Neural cell (in vitro differentiated cells): ENCODE data around the gene RAB34. TPM values are rescaled to one million over a fixed set of nuclear protein-coding genes. Genes with fewer than 3 reads are reported as not detected.
A peak's percentile ranks its signal among the peaks of the same experiment; 100 is the strongest.
"Not testable (repeated sequence)": the region's sequence is repeated elsewhere in the genome, so short reads cannot be mapped to it uniquely, and the experiment has no call there.

Experiments
- H2AFZ ChIP-seq: fragments of 200-600, 300-800 bp; sonication (generic), shearing (Covaris generic); 2 replicates; pipeline ENCODE4 v1.6.0; 2014; ENCODE audit warnings: low read depth, mild to moderate bottlenecking, antibody characterized with exemption, low read length, moderate library complexity
- H3F3A ChIP-seq: fragments of 200-600 bp; shearing (Covaris generic); 2 replicates; pipeline ENCODE4 v1.6.1; 2016; ENCODE audit warnings: mild to moderate bottlenecking, moderate library complexity, mixed read lengths, antibody characterized with exemption, low read length; ENCODE audit not compliant: insufficient read depth, poor library complexity, severe bottlenecking
- H3K27ac ChIP-seq: fragments of 200-600, 300-800 bp; sonication (generic), shearing (Covaris generic); 2 replicates; pipeline ENCODE4 v1.5.1; 2014; ENCODE audit warnings: mild to moderate bottlenecking, low read length, moderate library complexity
- H3K27me3 ChIP-seq: fragments of 300-800, 200-600 bp; sonication (generic), shearing (Covaris generic); 2 replicates; pipeline ENCODE4 v1.6.0; 2014; ENCODE audit warnings: mild to moderate bottlenecking, low read depth, low read length, moderate library complexity; ENCODE audit not compliant: insufficient read depth
- H3K36me3 ChIP-seq: fragments of 300-800, 200-600 bp; sonication (generic), shearing (Covaris generic); 2 replicates; pipeline ENCODE4 v1.5.1; 2014; ENCODE audit warnings: mild to moderate bottlenecking, antibody characterized with exemption, low read length, moderate library complexity; ENCODE audit not compliant: insufficient read depth
- H3K4me2 ChIP-seq: fragments of 300-800, 200-600 bp; sonication (generic), shearing (Covaris generic); 2 replicates; pipeline ENCODE4 v1.6.0; 2014; ENCODE audit warnings: mild to moderate bottlenecking, low read length
- H3K4me3 ChIP-seq: fragments of 300-800, 200-600 bp; sonication (generic), shearing (Covaris generic); 2 replicates; pipeline ENCODE4 v1.5.1; 2014; ENCODE audit warnings: mild to moderate bottlenecking, low read length, moderate library complexity
- H3K79me2 ChIP-seq: fragments of 200-600 bp; shearing (Covaris generic); replicated peaks from 2 replicates; pipeline ENCODE4 v1.6.0; 2014; ENCODE audit warnings: mild to moderate bottlenecking, low read length, moderate library complexity; ENCODE audit not compliant: insufficient read depth
- H3K9ac ChIP-seq: fragments of 300-800, 200-600 bp; sonication (generic), shearing (Covaris generic); 2 replicates; pipeline ENCODE4 v1.6.1; 2016; ENCODE audit warnings: mild to moderate bottlenecking, low read length, mixed read lengths
- H3K9me2 ChIP-seq: fragments of 200-600 bp; shearing (Covaris generic); 2 replicates; pipeline ENCODE4 v1.6.1; 2016; ENCODE audit warnings: mild to moderate bottlenecking, low read length, mixed read lengths; ENCODE audit not compliant: insufficient read depth
- H3K9me3 ChIP-seq: fragments of 200-600, 300-800 bp; sonication (generic), shearing (Covaris generic); 2 replicates; pipeline ENCODE4 v1.6.1; 2016; ENCODE audit warnings: mild to moderate bottlenecking, mixed run types, low read length, moderate library complexity, mixed read lengths
- H4K20me1 ChIP-seq: fragments of 200-600 bp; shearing (Covaris generic); 2 replicates; pipeline ENCODE4 v1.6.1; 2016; ENCODE audit warnings: mild to moderate bottlenecking, mixed run types; ENCODE audit not compliant: insufficient read depth
- EP300 ChIP-seq: fragments of 450-650 bp; conservative IDR thresholded peaks from 2 replicates; pipeline ENCODE4 v1.6.1; 2014; ENCODE audit warnings: antibody characterized with exemption, mild to moderate bottlenecking, moderate library complexity; ENCODE audit not compliant: poor library complexity, severe bottlenecking
- EZH2 ChIP-seq: fragments of 200-600, 300-800 bp; shearing (Covaris generic), sonication (generic); IDR thresholded peaks from 2 replicates; pipeline ENCODE4 v1.6.1; 2014; ENCODE audit warnings: antibody characterized with exemption, low read length, borderline replicate concordance, mild to moderate bottlenecking; ENCODE audit not compliant: insufficient read depth, poor library complexity, severe bottlenecking
- MXI1 ChIP-seq: fragments of 450-650 bp; conservative IDR thresholded peaks from 2 replicates; pipeline ENCODE4 v1.6.1; 2014; ENCODE audit warnings: antibody characterized with exemption, mild to moderate bottlenecking; ENCODE audit not compliant: poor library complexity, severe bottlenecking
- POLR2AphosphoS5 ChIP-seq: IDR thresholded peaks from 2 replicates; pipeline ENCODE4 v1.6.1; 2012
- RAD21 ChIP-seq: fragments of 450-650 bp; conservative IDR thresholded peaks from 2 replicates; pipeline ENCODE4 v1.6.1; 2014; ENCODE audit warnings: antibody characterized with exemption, mild to moderate bottlenecking, moderate library complexity
- SMC3 ChIP-seq: fragments of 450-650 bp; conservative IDR thresholded peaks from 2 replicates; pipeline ENCODE4 v1.6.1; 2014; ENCODE audit warnings: antibody characterized with exemption, mild to moderate bottlenecking, moderate library complexity; ENCODE audit not compliant: poor library complexity
- TAF1 ChIP-seq: IDR thresholded peaks from 2 replicates; pipeline ENCODE4 v1.6.1; 2012; ENCODE audit warnings: low read depth
- polyA plus RNA-seq: library from polyadenylated mRNA; depleted of rRNA; stranded (reverse); fragments of >200 nt; gene quantifications from 2 replicates; pipeline ENCODE4 v1.2.3, GENCODE V29; 2014
- TF ChIP-seq, protein P1 (sequence below): fragments of 450-650 bp; IDR thresholded peaks from 2 replicates; pipeline ENCODE4 v1.5.1; 2014; ENCODE audit warnings: antibody characterized with exemption, mild to moderate bottlenecking, moderate library complexity; ENCODE audit not compliant: poor library complexity, severe bottlenecking
- TF ChIP-seq, protein P2 (sequence below): IDR thresholded peaks from 2 replicates; pipeline ENCODE4 v1.6.1; 2012; ENCODE audit warnings: borderline replicate concordance

RAB34 gene
- polyA plus RNA-seq, 1 donor from 2014 or later: 9.3 TPM

DNA sequence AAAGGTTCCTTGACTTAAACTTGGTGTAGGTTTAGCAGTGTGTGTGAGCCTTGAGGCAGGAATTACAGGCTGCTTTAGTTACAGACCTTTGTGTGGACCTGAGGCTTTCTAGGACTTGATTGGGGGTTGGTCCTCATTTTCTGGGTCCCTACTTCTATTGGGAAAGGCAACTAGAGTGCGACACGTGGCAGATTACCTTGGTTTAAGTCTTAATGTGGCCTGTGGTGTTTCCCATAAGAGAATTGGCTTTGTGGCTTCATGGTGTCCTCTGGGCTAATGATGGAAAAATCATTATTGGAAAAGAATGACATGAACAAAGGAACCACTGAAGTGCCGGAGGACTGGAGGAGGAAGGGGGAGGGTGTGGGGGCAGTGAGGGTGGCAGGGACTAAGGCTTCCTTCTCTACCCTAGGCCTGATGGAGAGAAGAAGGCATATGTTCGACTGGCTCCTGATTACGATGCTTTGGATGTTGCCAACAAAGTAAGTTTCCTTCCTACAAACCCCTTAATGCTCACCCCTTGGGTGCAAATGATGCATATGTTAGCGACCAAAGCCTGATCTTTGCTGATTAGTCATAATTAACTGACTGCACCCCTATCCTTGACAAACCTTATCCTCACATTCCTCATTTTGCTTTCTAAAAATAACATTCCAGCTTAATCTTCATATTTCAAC is 5.6 kb upstream of the RAB34 start:
- no peaks in the 10 kb centered on the region for H3K9me3 ChIP-seq
- peaks cover 8% of the 10 kb centered on the region for H3K27me3 ChIP-seq
- no peaks in the 10 kb centered on the region for H3K36me3 ChIP-seq
- no peaks in the 10 kb centered on the region for H3K9me2 ChIP-seq
- TF ChIP-seq RAD21 (no peak), EP300 (no peak), POLR2AphosphoS5 (no peak), MXI1 (no peak), SMC3 (no peak), EZH2 (no peak), TAF1 (no peak)
- TF ChIP-seq, protein P1, sequence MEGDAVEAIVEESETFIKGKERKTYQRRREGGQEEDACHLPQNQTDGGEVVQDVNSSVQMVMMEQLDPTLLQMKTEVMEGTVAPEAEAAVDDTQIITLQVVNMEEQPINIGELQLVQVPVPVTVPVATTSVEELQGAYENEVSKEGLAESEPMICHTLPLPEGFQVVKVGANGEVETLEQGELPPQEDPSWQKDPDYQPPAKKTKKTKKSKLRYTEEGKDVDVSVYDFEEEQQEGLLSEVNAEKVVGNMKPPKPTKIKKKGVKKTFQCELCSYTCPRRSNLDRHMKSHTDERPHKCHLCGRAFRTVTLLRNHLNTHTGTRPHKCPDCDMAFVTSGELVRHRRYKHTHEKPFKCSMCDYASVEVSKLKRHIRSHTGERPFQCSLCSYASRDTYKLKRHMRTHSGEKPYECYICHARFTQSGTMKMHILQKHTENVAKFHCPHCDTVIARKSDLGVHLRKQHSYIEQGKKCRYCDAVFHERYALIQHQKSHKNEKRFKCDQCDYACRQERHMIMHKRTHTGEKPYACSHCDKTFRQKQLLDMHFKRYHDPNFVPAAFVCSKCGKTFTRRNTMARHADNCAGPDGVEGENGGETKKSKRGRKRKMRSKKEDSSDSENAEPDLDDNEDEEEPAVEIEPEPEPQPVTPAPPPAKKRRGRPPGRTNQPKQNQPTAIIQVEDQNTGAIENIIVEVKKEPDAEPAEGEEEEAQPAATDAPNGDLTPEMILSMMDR: no peak
- TF ChIP-seq, protein P2, sequence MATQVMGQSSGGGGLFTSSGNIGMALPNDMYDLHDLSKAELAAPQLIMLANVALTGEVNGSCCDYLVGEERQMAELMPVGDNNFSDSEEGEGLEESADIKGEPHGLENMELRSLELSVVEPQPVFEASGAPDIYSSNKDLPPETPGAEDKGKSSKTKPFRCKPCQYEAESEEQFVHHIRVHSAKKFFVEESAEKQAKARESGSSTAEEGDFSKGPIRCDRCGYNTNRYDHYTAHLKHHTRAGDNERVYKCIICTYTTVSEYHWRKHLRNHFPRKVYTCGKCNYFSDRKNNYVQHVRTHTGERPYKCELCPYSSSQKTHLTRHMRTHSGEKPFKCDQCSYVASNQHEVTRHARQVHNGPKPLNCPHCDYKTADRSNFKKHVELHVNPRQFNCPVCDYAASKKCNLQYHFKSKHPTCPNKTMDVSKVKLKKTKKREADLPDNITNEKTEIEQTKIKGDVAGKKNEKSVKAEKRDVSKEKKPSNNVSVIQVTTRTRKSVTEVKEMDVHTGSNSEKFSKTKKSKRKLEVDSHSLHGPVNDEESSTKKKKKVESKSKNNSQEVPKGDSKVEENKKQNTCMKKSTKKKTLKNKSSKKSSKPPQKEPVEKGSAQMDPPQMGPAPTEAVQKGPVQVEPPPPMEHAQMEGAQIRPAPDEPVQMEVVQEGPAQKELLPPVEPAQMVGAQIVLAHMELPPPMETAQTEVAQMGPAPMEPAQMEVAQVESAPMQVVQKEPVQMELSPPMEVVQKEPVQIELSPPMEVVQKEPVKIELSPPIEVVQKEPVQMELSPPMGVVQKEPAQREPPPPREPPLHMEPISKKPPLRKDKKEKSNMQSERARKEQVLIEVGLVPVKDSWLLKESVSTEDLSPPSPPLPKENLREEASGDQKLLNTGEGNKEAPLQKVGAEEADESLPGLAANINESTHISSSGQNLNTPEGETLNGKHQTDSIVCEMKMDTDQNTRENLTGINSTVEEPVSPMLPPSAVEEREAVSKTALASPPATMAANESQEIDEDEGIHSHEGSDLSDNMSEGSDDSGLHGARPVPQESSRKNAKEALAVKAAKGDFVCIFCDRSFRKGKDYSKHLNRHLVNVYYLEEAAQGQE: no peak
- H3K79me2 ChIP-seq: peaks cover 17% of the 10 kb centered on the region
- H3K4me3 ChIP-seq: no peak overlapping the region
- no peak overlapping the region for H2AFZ ChIP-seq
- H3K27ac ChIP-seq: no peak overlapping the region
- H4K20me1 ChIP-seq: no peaks in the 10 kb centered on the region
- no peaks in the 10 kb centered on the region for H3F3A ChIP-seq
- H3K9ac ChIP-seq: no peak overlapping the region
- no peak overlapping the region for H3K4me2 ChIP-seq

DNA sequence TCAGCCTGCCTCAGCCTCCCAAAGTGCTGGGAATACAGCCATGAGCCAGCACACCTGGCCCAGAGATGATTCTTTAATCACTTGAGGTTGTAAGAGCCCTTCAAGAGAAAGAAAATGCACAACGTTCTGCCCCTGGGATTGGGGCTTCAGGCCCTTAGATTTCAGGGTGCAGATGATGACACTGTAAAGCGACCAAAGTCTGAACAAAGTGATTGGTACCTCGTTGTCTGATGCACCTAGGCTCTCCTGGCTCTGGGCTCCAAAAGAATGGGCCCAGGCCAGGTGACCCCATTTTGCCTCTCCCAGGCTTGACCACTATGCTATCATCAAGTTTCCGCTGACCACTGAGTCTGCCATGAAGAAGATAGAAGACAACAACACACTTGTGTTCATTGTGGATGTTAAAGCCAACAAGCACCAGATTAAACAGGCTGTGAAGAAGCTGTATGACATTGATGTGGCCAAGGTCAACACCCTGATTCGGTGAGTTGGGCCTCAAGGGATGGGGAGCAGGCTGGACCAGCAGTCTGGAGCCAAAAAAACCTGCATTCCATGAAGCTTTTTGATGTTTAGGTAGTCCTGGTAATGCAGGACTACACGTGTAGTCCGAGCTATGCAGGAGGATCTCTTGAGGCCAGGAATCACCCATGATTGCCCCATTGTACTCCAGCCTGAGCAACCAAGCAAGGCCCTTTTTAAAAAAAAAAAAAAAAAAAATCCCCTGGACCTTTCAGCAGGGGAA is 4.9 kb upstream of the RAB34 start:
- H3K9me2 ChIP-seq: no peaks in the 10 kb centered on the region
- H3K36me3 ChIP-seq: no peaks in the 10 kb centered on the region
- no peaks in the 10 kb centered on the region for H4K20me1 ChIP-seq
- peaks cover 15% of the 10 kb centered on the region for H3K27me3 ChIP-seq
- peaks cover 17% of the 10 kb centered on the region for H3K79me2 ChIP-seq
- no peak overlapping the region for H3K27ac ChIP-seq
- H3K9me3 ChIP-seq: no peaks in the 10 kb centered on the region
- no peak overlapping the region for H3K9ac ChIP-seq
- no peaks in the 10 kb centered on the region for H3F3A ChIP-seq
- TF ChIP-seq EP300: no peak
- TF ChIP-seq, protein P2: no peak
- no peak for TF ChIP-seq SMC3
- TF ChIP-seq, protein P1: no peak
- no peak for TF ChIP-seq POLR2AphosphoS5
- no peak for TF ChIP-seq EZH2
- TF ChIP-seq MXI1: no peak
- no peak for TF ChIP-seq RAD21
- TF ChIP-seq TAF1: no peak
- no peak overlapping the region for H3K4me3 ChIP-seq
- no peak overlapping the region for H2AFZ ChIP-seq
- H3K4me2 ChIP-seq: no peak overlapping the region

DNA sequence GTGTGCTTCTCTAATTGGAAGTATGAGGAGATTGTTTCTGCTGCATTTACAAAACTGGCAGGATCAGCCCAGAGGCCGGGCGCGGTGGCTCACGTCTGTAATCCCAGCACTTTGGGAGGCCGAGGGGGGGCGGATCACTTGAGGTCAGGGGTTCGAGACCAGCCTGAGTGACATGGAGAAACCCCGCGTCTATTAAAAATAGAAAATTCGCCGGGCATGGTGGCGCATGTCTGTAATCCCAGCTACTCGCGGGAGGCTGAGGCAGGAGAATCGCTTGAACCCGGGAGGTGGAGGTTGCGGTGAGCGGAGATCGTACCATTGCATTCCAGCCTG is 3.3 kb upstream of the RAB34 start:
- not testable (repeated sequence) for H4K20me1 ChIP-seq, H3K27ac ChIP-seq, H3K36me3 ChIP-seq, H3F3A ChIP-seq, H2AFZ ChIP-seq, H3K9me2 ChIP-seq, H3K9me3 ChIP-seq
- H3K9ac ChIP-seq: peak overlapping the region; percentile 88
- peaks cover 17% of the 10 kb centered on the region for H3K79me2 ChIP-seq
- H3K4me3 ChIP-seq: peak overlapping the region; percentile 92
- H3K4me2 ChIP-seq: peak overlapping the region; percentile 93
- H3K27me3 ChIP-seq: peaks cover 27% of the 10 kb centered on the region
